Loucy (cell line): ENCODE data around the gene PPAN.

Source experiments
- H2AFZ ChIP-seq: fragments of 200-600 bp; sonication (generic); 2 replicates; pipeline ENCODE4 v1.6.0; 2016; ENCODE audit warnings: antibody characterized with exemption, mild to moderate bottlenecking, low read length, moderate library complexity
- H3F3A ChIP-seq: fragments of 200-600 bp; 2 replicates; pipeline ENCODE4 v1.6.0; 2016; ENCODE audit warnings: antibody characterized with exemption, low read depth, mild to moderate bottlenecking
- H3K27me3 ChIP-seq: fragments of 200-600 bp; sonication (generic); 2 replicates; pipeline ENCODE4 v1.6.1; 2014; ENCODE audit warnings: low read length, mild to moderate bottlenecking; ENCODE audit not compliant: insufficient read depth, poor library complexity, severe bottlenecking
- H3K36me3 ChIP-seq: fragments of 200-600 bp; sonication (generic); 2 replicates; pipeline ENCODE4 v1.6.1; 2016; ENCODE audit warnings: low read length; ENCODE audit not compliant: insufficient read depth
- H3K4me1 ChIP-seq: fragments of 200-600 bp; sonication (generic); 2 replicates; pipeline ENCODE4 v1.5.1; 2014; ENCODE audit warnings: low read length, mild to moderate bottlenecking; ENCODE audit not compliant: insufficient read depth, poor library complexity, severe bottlenecking
- H3K4me2 ChIP-seq: fragments of 200-600 bp; sonication (generic); 2 replicates; pipeline ENCODE4 v1.6.0; 2014; ENCODE audit warnings: antibody characterized with exemption, low read length, low read depth, mild to moderate bottlenecking; ENCODE audit not compliant: poor library complexity, severe bottlenecking
- H3K4me3 ChIP-seq: fragments of 200-600 bp; sonication (generic); 2 replicates; pipeline ENCODE4 v1.5.1; 2014; ENCODE audit warnings: low read length, mild to moderate bottlenecking, mixed read lengths; ENCODE audit not compliant: poor library complexity, severe bottlenecking
- H3K79me2 ChIP-seq: fragments of 200-600 bp; sonication (generic); 2 replicates; pipeline ENCODE4 v1.6.1; 2014; ENCODE audit warnings: low read length; ENCODE audit not compliant: insufficient read depth
- H3K9ac ChIP-seq: fragments of 200-600 bp; sonication (generic); 2 replicates; pipeline ENCODE4 v1.6.0; 2014; ENCODE audit warnings: mild to moderate bottlenecking, low read depth, low read length, moderate library complexity; ENCODE audit not compliant: poor library complexity, severe bottlenecking
- H3K9me2 ChIP-seq: fragments of 200-600 bp; sonication (generic); replicated peaks from 2 replicates; pipeline ENCODE4 v1.6.1; 2016; ENCODE audit warnings: low read depth, low read length, mixed read lengths
- H3K9me3 ChIP-seq: fragments of 200-600 bp; sonication (generic); 2 replicates; pipeline ENCODE4 v1.6.1; 2014; ENCODE audit warnings: mild to moderate bottlenecking, antibody characterized with exemption, low read length, low read depth; ENCODE audit not compliant: insufficient read depth
- H4K20me1 ChIP-seq: fragments of 200-600 bp; sonication (generic); 2 replicates; pipeline ENCODE4 v1.6.0; 2014; ENCODE audit warnings: antibody characterized with exemption, low read length, mild to moderate bottlenecking; ENCODE audit not compliant: insufficient read depth, poor library complexity, severe bottlenecking
- CTCF ChIP-seq: fragments of 200-600 bp; sonication (generic); conservative IDR thresholded peaks from 2 replicates; pipeline ENCODE4 v1.5.1; 2014; ENCODE audit warnings: mild to moderate bottlenecking, antibody characterized with exemption, low read length
- EZH2phosphoT487 ChIP-seq: fragments of 200-600 bp; IDR thresholded peaks from 2 replicates; pipeline ENCODE4 v1.6.1; 2018; ENCODE audit warnings: antibody characterized with exemption, mild to moderate bottlenecking, moderate library complexity, borderline replicate concordance

PPAN gene

GRCh38 chr19:10089801-10090375 is 16.3 kb upstream of the PPAN start:
- Histone ChIP-seq H3K9me2 (no peaks in the 10 kb centered on the region), H3F3A (no peaks in the 10 kb centered on the region), H4K20me1 (no peaks in the 10 kb centered on the region), H3K9me3 (no peaks in the 10 kb centered on the region), H3K4me2 (no peak overlapping the region), H2AFZ (no peak overlapping the region), H3K27me3 (no peaks in the 10 kb centered on the region), H3K4me3 (no peak overlapping the region), H3K79me2 (peaks cover 11% of the 10 kb centered on the region), H3K4me1 (peaks cover 11% of the 10 kb centered on the region), H3K36me3 (no peaks in the 10 kb centered on the region), H3K9ac (no peak overlapping the region)
- no peak for TF ChIP-seq EZH2phosphoT487
- no peak for TF ChIP-seq CTCF

DNA sequence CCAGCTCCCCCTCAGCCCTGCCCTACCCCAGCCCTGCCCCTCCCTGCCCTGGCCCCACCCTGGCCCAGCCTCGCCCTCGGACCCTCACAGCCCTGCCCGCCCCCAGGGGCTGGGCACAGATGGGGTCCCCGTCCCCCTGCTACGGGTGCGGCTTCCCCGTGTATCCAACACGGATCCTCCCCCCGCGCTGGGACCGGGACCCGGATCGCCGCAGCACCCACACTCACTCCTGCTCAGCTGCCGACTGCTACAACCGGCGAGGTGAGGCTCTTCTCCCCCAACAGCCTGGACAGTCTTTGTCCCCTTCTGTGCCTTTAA is 14.8 kb upstream of the PPAN start:
- H3K36me3 ChIP-seq: no peaks in the 10 kb centered on the region
- no peaks in the 10 kb centered on the region; the same call in 1 of the 2 replicates for H3F3A ChIP-seq

DNA sequence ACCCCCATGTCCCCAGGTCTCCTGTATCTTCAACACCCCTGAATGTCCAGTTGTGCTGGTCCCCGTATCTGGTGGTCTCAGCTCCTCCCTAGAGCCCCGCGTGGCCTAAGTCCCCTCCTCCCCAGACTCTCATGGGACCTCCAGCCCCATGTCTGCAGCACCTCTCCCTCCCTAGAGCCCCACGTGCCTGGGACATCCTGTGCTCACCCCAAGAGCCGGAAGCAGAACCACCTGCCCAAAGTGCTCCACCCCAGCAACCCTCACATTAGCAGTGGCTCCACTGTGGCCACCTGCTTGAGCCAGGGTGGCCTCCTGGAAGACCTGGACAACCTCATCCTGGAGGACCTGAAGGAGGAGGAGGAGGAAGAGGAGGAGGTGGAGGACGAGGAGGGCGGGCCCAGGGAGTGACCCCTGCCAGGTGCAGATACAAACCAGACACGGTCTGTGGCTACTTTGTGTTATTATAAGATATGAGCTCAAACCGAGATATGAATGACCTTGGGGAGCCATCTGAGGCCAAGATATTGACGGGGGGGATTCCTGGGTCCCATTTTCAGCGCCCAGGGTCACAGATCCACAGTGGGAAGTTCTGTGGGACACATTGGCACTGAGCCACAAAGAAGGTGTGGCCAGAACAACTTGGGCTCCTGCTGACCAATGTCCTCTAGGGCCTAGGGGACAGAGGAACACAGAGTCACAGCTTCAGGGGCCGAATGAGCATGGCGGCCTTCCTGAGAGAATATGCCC is 14.1 kb upstream of the PPAN start:
- H3K4me2 ChIP-seq: no peak overlapping the region

More for the DNA sequence above, 14.8 kb upstream of the PPAN start:
- H4K20me1 ChIP-seq: no peaks in the 10 kb centered on the region
- H3K4me2 ChIP-seq: no peak overlapping the region
- H3K9me3 ChIP-seq: no peaks in the 10 kb centered on the region
- H3K79me2 ChIP-seq: peaks cover 9% of the 10 kb centered on the region
- no peak overlapping the region for H3K9ac ChIP-seq
- TF ChIP-seq CTCF (no peak), EZH2phosphoT487 (no peak)
- H3K9me2 ChIP-seq: no peaks in the 10 kb centered on the region
- H3K4me3 ChIP-seq: no peak overlapping the region
- H3K27me3 ChIP-seq: no peaks in the 10 kb centered on the region
- H2AFZ ChIP-seq: no peak overlapping the region
- peaks cover 9% of the 10 kb centered on the region for H3K4me1 ChIP-seq

More for the DNA sequence above, 14.1 kb upstream of the PPAN start:
- Histone ChIP-seq H3K27me3 (no peaks in the 10 kb centered on the region), H3F3A (no peaks in the 10 kb centered on the region; the same call in 1 of the 2 replicates), H3K4me3 (no peak overlapping the region), H3K9me3 (no peaks in the 10 kb centered on the region), H3K4me1 (peaks cover 2% of the 10 kb centered on the region), H4K20me1 (no peaks in the 10 kb centered on the region), H3K9ac (no peak overlapping the region), H2AFZ (no peak overlapping the region), H3K9me2 (no peaks in the 10 kb centered on the region), H3K36me3 (no peaks in the 10 kb centered on the region), H3K79me2 (peaks cover 2% of the 10 kb centered on the region; the same call in 1 of the 2 replicates)
- TF ChIP-seq CTCF: no peak
- no peak for TF ChIP-seq EZH2phosphoT487
